Osteocyte (in vitro differentiated cells): Measurements from ENCODE around the gene APRT. TPM values are rescaled to one million over a fixed set of nuclear protein-coding genes. Genes with fewer than 3 reads are reported as not detected.

Experiments used
- DNase-seq: peaks from one replicate; pipeline ENCODE4 v3.0.0; 2021; ENCODE audit warnings: mixed read lengths; ENCODE audit not compliant: unreplicated experiment; ENCODE audit errors: extremely low spot score
- H3K27ac Mint-ChIP-seq: one replicate; pipeline ENCODE4 v1.8.0; 2021; ENCODE audit warnings: mild to moderate bottlenecking, mixed read lengths; ENCODE audit not compliant: unreplicated experiment
- H3K27me3 Mint-ChIP-seq: one replicate; pipeline ENCODE4 v1.8.0; 2021; ENCODE audit warnings: mixed read lengths; ENCODE audit not compliant: unreplicated experiment
- H3K36me3 Mint-ChIP-seq: one replicate; pipeline ENCODE4 v1.8.0; 2021; ENCODE audit warnings: mixed read lengths; ENCODE audit not compliant: unreplicated experiment
- H3K4me1 Mint-ChIP-seq: one replicate; pipeline ENCODE4 v1.8.0; 2021; ENCODE audit warnings: mixed read lengths; ENCODE audit not compliant: unreplicated experiment
- H3K4me3 Mint-ChIP-seq: one replicate; pipeline ENCODE4 v1.8.0; 2021; ENCODE audit warnings: mild to moderate bottlenecking, moderate library complexity, mixed read lengths; ENCODE audit not compliant: unreplicated experiment
- H3K9me3 Mint-ChIP-seq: one replicate; pipeline ENCODE4 v1.8.0; 2021; ENCODE audit warnings: mixed read lengths; ENCODE audit not compliant: unreplicated experiment
- total RNA-seq: library from RNA; stranded (reverse); gene quantifications from 2 replicates; pipeline ENCODE4 v1.2.1, GENCODE V29; 2021
- TF ChIP-seq, protein P1 (sequence below): fragments of 200-600 bp; sonication (generic); IDR thresholded peaks from 2 replicates; pipeline ENCODE4 v1.5.0; 2021; ENCODE audit warnings: antibody characterized with exemption, mild to moderate bottlenecking, moderate library complexity

APRT gene
- total RNA-seq, 1 donor from 2014 or later: 77.1 TPM

GRCh38 chr16:88819126-88819525 lies 7.4 kb upstream of the APRT start:
- no peak overlapping the region for H3K27ac Mint-ChIP-seq
- TF ChIP-seq, protein P1, sequence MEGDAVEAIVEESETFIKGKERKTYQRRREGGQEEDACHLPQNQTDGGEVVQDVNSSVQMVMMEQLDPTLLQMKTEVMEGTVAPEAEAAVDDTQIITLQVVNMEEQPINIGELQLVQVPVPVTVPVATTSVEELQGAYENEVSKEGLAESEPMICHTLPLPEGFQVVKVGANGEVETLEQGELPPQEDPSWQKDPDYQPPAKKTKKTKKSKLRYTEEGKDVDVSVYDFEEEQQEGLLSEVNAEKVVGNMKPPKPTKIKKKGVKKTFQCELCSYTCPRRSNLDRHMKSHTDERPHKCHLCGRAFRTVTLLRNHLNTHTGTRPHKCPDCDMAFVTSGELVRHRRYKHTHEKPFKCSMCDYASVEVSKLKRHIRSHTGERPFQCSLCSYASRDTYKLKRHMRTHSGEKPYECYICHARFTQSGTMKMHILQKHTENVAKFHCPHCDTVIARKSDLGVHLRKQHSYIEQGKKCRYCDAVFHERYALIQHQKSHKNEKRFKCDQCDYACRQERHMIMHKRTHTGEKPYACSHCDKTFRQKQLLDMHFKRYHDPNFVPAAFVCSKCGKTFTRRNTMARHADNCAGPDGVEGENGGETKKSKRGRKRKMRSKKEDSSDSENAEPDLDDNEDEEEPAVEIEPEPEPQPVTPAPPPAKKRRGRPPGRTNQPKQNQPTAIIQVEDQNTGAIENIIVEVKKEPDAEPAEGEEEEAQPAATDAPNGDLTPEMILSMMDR: no peak
- DNase-seq: no peak
- no peaks in the 10 kb centered on the region for H3K9me3 Mint-ChIP-seq
- H3K4me3 Mint-ChIP-seq: no peak overlapping the region
- no peaks in the 10 kb centered on the region for H3K4me1 Mint-ChIP-seq
- peaks cover 5% of the 10 kb centered on the region for H3K36me3 Mint-ChIP-seq
- no peaks in the 10 kb centered on the region for H3K27me3 Mint-ChIP-seq

DNA sequence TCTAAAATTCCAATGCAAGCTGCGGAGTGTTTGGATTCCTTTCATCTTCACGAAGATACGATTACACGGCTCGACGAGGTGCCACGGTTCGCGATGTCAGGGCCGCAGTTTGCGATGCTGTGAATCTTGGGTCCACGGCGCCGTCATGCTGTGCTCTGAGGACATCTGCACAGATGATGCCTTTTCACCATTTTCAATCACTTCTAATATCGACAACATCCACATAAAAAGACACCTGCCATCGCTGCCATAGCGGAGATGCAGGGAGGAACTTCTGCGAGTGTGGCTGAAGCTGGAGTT lies 6.8 kb upstream of the APRT start:
- Mint-ChIP-seq H3K36me3 (peaks cover 5% of the 10 kb centered on the region), H3K9me3 (no peaks in the 10 kb centered on the region), H3K27ac (no peak overlapping the region), H3K27me3 (no peaks in the 10 kb centered on the region), H3K4me3 (no peak overlapping the region), H3K4me1 (no peaks in the 10 kb centered on the region)
- DNase-seq: no peak
- TF ChIP-seq, protein P1: no peak

DNA sequence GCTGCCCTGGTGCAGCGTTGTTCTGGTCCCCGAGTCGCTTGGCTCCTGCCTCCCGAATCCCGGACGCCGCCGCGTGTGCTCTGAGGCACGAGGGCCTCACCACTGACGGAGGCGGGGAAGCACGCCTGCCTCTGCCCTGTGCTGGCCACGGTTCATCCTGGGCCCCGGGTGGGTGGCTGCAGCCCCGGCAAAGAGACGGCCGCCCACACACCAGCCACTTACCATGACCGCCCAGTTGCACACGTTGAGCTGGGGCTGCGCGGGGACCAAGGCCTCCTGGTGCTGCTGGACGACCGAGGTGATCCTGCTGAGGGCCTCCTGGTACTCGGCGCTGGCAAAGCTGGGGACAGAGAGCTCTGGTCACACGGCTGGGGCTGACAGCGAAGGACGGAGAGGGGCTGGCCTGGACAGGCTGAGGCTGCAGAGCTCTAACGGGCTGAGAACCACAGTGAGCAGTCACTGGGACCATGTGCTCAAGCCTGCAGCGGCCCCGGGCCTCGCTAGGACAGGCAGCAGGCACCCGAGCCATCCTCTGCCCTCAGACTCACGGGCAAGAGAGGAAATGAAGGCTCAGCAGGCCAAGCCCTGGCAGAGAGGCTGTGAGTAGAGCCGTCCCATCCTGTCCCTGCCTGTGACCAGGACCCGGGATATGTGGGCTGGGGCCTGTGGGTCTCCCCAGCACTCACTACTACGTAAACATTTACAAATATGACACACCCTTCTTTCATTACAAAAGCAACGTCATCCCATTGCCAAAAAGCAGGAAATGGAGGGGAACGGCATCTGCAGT lies 6.3 kb upstream of the APRT start:
- Mint-ChIP-seq H3K4me1 (no peaks in the 10 kb centered on the region), H3K27ac (no peak overlapping the region)

DNA sequence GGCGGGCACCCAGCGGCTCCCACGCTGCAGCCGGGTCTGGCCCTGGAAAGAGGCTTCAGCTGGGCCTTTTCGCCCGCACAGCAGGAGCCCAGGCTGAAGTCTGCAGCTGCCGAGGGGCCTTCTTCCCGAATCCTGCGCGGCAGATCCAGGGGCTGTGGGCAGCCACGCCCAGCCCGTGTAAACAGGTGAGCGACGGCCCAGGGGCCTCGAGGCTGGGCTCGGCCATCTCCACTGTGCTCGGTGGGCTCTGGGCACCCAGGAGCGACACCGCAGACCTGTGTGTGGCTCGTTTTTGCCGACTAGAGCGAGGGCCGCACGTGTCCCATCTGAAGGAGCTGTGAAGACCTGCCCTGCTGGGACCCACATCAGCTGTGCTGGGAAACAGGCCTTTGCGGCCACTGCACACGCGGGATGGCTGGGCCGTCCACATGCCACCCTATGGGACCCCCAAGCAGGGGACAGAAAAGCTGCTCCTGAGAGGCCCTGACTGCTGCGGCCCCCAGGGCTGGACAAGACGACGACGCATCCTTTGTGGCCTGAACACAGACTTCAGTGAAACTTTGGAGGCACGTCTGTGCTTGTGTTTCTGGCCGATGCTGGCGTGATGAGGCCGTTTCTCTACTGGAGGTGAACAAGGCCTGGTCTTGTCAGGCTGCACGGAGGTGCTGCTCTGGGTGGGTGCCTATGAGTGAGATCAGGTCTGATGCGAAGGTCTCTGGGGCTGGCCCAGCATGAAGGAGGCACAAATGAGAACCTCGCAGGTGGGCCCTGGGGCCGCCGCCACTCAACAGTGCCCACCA lies 5.2 kb upstream of the APRT start:
- TF ChIP-seq, protein P1: no peak
- Mint-ChIP-seq H3K4me1 (peaks cover 5% of the 10 kb centered on the region), H3K27ac (no peak overlapping the region), H3K36me3 (no peaks in the 10 kb centered on the region), H3K4me3 (no peak overlapping the region), H3K27me3 (no peaks in the 10 kb centered on the region), H3K9me3 (no peaks in the 10 kb centered on the region)
- DNase-seq: no peak

More for the DNA sequence above, 6.3 kb upstream of the APRT start:
- Mint-ChIP-seq H3K4me3 (no peak overlapping the region), H3K27me3 (no peaks in the 10 kb centered on the region), H3K9me3 (no peaks in the 10 kb centered on the region), H3K36me3 (peaks cover 3% of the 10 kb centered on the region)
- TF ChIP-seq, protein P1: no peak
- DNase-seq: no peak

GRCh38 chr16:88815901-88816589 lies 4.3 kb upstream of the APRT start:
- no peaks in the 10 kb centered on the region for H3K9me3 Mint-ChIP-seq
- no peaks in the 10 kb centered on the region for H3K27me3 Mint-ChIP-seq
- no peak for DNase-seq

More at GRCh38 chr16:88815901-88816589, 4.3 kb upstream of the APRT start:
- Mint-ChIP-seq H3K36me3 (no peaks in the 10 kb centered on the region), H3K27ac (no peak overlapping the region), H3K4me1 (peaks cover 7% of the 10 kb centered on the region), H3K4me3 (no peak overlapping the region)
- TF ChIP-seq, protein P1: peak; percentile 77
